Stimulated activated CD8-positive, alpha-beta memory T cell treated with anti-CD3 and anti-CD28 coated beads, Interleukin-2, amount 100 ng/mL, for 1 hour (primary cell): ENCODE data around the gene NPR1.
"Not testable (repeated sequence)": the region's sequence is repeated elsewhere in the genome, so short reads cannot be mapped to it uniquely, and the experiment has no call there.

ENCODE experiments used
- DNase-seq, 2 donors: peaks; one replicate each; pipeline ENCODE4 v3.0.0-alpha.2; 2020; ENCODE audit warnings: low read depth in 2 of 2

Gene NPR1

GRCh38 chr1:153723687-153724086, 45.2 kb downstream of the NPR1 start:
- DNase-seq: no peak

DNA sequence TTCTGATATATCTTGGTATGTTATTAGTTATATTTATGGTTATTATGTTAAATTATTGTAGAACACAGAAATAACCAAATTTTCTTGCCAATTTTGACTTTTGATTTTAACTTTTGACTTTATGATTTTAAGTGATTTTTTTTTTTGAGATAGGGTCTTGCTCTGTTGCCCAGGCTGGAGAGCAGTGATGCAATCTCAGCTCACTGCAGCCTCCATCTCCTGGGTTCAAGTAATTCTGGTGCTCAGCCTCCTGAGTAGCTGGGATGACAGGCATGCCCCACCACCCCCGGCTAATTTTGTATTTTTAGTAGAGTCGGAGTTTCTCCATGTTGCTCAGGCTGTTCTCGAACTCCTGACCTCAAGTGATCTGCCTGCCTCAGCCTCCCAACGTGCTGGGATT, 46.1 kb downstream of the NPR1 start:
- not testable (repeated sequence) for DNase-seq

GRCh38 chr1:153727463-153728304, 49.2 kb downstream of the NPR1 start, which contains the start of gene INTS3:
TSS of gene INTS3 (plus strand) at chr1:153728050. CDS start at chr1:153728635, 585 bp downstream.
- DNase-seq: peak; percentile 96

DNA sequence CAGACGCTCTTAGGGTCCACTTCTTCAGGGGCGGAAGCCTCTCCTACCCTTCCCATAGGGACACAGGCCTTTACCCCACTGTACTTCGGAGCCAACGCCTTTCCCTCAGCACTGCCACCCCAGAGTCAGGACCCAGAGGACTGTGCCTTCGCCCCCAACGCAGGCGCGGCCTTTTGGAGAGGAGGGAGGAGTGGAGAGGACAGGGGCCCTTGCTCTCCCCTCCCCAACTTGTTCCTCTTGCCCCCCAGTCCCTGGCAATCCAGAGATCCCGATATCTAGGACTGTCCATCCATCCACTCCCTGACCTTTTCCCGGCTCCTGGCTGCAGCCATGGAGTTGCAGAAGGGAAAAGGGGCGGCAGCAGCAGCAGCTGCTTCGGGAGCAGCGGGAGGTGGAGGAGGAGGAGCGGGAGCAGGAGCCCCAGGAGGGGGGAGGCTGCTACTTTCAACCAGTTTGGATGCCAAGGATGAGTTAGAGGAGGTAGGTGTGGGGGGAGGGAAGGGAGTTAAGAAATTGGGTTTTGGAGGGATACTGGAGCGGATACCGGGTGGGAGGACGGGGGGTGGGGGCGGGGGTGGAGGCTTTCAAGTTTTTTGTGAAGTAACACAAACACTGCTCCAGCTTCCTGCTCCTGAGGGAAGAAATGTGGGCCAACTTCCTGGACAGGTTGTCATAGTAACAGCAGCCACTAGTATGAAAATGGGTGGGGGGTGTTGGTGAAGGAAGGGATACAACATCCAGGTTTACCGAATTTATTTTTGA, 50.0 kb downstream of the NPR1 start:
- DNase-seq: peak in 1 of 2 donors; percentile 4

DNA sequence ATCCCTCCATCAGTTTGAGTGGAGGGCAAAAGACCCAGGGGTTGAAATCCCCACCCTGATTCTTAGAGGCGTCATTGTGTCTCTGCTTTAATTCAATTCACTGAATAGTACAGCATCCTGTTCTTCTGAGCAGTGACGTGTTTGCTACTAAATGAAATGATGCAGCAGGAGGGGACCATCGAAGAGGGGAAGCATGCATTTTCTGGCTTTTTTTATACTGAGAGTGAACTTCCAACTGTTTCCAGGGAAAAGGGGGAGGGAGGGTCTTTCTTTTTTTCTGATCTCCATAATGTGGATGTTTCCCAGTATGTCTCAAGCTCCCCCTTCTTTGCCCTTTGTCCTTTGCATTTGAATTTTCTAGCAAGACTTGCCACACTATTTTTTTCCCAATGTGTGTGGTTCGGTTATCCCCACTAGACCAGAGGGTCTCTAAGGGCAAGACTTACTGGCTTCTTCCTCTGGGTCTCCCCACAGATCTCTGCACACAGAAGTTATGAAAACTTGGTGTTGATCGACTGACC, 52.0 kb downstream of the NPR1 start:
- no peak for DNase-seq

GRCh38 chr1:153733970-153734369, 55.5 kb downstream of the NPR1 start:
- no peak for DNase-seq

- no peak for DNase-seq
Measured at GRCh38 chr1:153734396-153735089, 56.1 kb downstream of the NPR1 start.

DNA sequence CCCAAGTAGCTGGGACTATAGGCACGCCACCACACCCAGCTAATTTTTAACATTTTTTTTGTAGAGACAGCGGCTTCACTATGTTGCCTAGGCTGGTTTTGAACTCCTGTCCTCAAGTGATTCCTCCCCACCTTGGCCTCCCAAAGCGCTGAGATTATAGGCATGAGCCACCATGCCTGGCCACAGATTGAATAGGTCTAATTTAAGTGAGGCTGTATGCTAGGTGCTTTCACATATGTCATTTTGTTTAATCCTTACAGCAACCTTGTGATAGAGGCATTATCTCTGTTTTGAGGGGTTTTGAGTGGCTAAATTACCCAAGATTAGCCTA, 56.6 kb downstream of the NPR1 start:
- no peak for DNase-seq

GRCh38 chr1:153741986-153742385, 63.5 kb downstream of the NPR1 start:
- no peak for DNase-seq

GRCh38 chr1:153742411-153743142, 64.1 kb downstream of the NPR1 start:
- no peak for DNase-seq
